HepG2 (cell line): ENCODE measurements around the gene VCPKMT. TPM values are rescaled to one million over a fixed set of nuclear protein-coding genes. Genes with fewer than 3 reads are reported as not detected.

Source experiments
- BCL6 ChIP-seq: IDR thresholded peaks from 2 replicates; pipeline ENCODE4 v1.6.1; 2016; ENCODE audit warnings: missing genetic modification reagents, missing compliant biosample characterization
- EHMT2 ChIP-seq: fragments of 200-600 bp; sonication (generic); IDR thresholded peaks from 2 replicates; pipeline ENCODE4 v1.7.0; 2017; ENCODE audit warnings: antibody characterized with exemption, low read depth, low read length, borderline replicate concordance
- ETS1 ChIP-seq: sonication (generic); formaldehyde crosslinking; IDR thresholded peaks from 2 replicates; pipeline ENCODE4 v1.4.0; 2020; ENCODE audit warnings: missing genetic modification reagents
- FOXO4 ChIP-seq: sonication (generic); formaldehyde crosslinking; conservative IDR thresholded peaks from 2 replicates; pipeline ENCODE4 v1.8.1; 2023; ENCODE audit warnings: missing genetic modification reagents
- FUBP1 ChIP-seq: sonication (generic); formaldehyde crosslinking; IDR thresholded peaks from 2 replicates; pipeline ENCODE4 v1.5.1; 2020; ENCODE audit warnings: missing genetic modification reagents, mild to moderate bottlenecking, borderline replicate concordance
- GABPA ChIP-seq, 2 experiments: IDR thresholded peaks; 2 replicates each; pipeline ENCODE4 v1.6.1; 2011 to 2016; ENCODE audit warnings: low read depth in 2 of 2, low read length in 1 of 2, missing biosample characterization in 1 of 2, missing genetic modification characterization in 1 of 2
- HMGXB4 ChIP-seq, 2 experiments: sonication (generic) in 1 of 2; formaldehyde crosslinking in 1 of 2; IDR thresholded peaks; 2 replicates each; pipeline versions ENCODE4 v1.4.0 to v1.6.1; 2018 to 2020; ENCODE audit warnings: missing genetic modification reagents in 2 of 2, borderline replicate concordance in 1 of 2, low read depth in 1 of 2, mild to moderate bottlenecking in 1 of 2, missing biosample characterization in 1 of 2
- LRRFIP1 ChIP-seq: sonication (generic); formaldehyde crosslinking; conservative IDR thresholded peaks from 2 replicates; pipeline ENCODE4 v1.4.0; 2020; ENCODE audit warnings: missing genetic modification reagents
- MED13 ChIP-seq: sonication (generic); formaldehyde crosslinking; IDR thresholded peaks from 2 replicates; pipeline ENCODE4 v1.5.0; 2020; ENCODE audit warnings: missing genetic modification reagents
- RFXANK ChIP-seq: IDR thresholded peaks from 2 replicates; pipeline ENCODE4 v1.6.1; 2016
- SP140L ChIP-seq: sonication (generic); formaldehyde crosslinking; IDR thresholded peaks from 2 replicates; pipeline ENCODE4 v1.4.0; 2020; ENCODE audit warnings: missing genetic modification reagents, borderline replicate concordance
- TEF ChIP-seq: sonication (generic); formaldehyde crosslinking; IDR thresholded peaks from 2 replicates; pipeline ENCODE4 v1.5.0; 2020; ENCODE audit warnings: missing genetic modification reagents
- TFDP1 ChIP-seq: IDR thresholded peaks from 2 replicates; pipeline ENCODE4 v1.6.1; 2016; ENCODE audit warnings: missing compliant biosample characterization, missing genetic modification reagents, borderline replicate concordance
- ZBTB21 ChIP-seq: sonication (generic); formaldehyde crosslinking; IDR thresholded peaks from 2 replicates; pipeline ENCODE4 v1.4.0; 2020; ENCODE audit warnings: missing genetic modification reagents
- ZNF335 ChIP-seq: sonication (generic); formaldehyde crosslinking; IDR thresholded peaks from 2 replicates; pipeline ENCODE4 v1.4.0; 2020; ENCODE audit warnings: missing genetic modification reagents
- ZNF746 ChIP-seq: sonication (generic); formaldehyde crosslinking; IDR thresholded peaks from 2 replicates; pipeline ENCODE4 v1.8.0; 2022; ENCODE audit warnings: mild to moderate bottlenecking, missing genetic modification reagents
- polyA plus RNA-seq, 8 experiments: library from polyadenylated mRNA; depleted of rRNA in 3 of 8; stranded (reverse) in 7 of 8; unstranded in 1 of 8; fragments of >200 nt; fragmentation: Illumina TruSeq in 4 of 8; extraction: Trizol in 4 of 8; gene quantifications; 2 replicates each; pipeline versions ENCODE4 v1.2.1 to v1.2.3, GENCODE V29; 2011 to 2016; ENCODE audit warnings: low read depth in 4 of 8, missing spikeins in 1 of 8, mixed read lengths in 1 of 8; ENCODE audit not compliant: insufficient read depth in 1 of 8
- total RNA-seq, 5 experiments: library from RNA; depleted of rRNA; stranded (reverse); fragments of >200 nt; fragmentation: Illumina TruSeq; extraction: Trizol; gene quantifications; 2 replicates each; pipeline ENCODE4 v1.2.3, GENCODE V29; 2016; ENCODE audit warnings: low read depth in 1 of 5

The VCPKMT gene
- total and polyA plus RNA-seq, 2 of the 13 experiments (the other 11 are each of a cell fraction or from before 2014, with no cell fraction given), result 3.9 to 5.4 TPM

GRCh38 chr14:50060871-50061663, 55.3 kb downstream of the VCPKMT start (continued):
- TF ChIP-seq TFDP1 (CRISPR knock-in tag), result no peak; the same call in 1 of the 2 replicates
- TF ChIP-seq EHMT2, result no peak
- peak; percentile 31 for TF ChIP-seq BCL6 (CRISPR knock-in tag)
- no peak for TF ChIP-seq FUBP1 (CRISPR knock-in tag)
- no peak for TF ChIP-seq SP140L (CRISPR knock-in tag)
- TF ChIP-seq ETS1 (CRISPR knock-in tag), result 0 out of 2 replicates have a peak, but pooled peaks have one; percentile 31
- TF ChIP-seq ZBTB21 (CRISPR knock-in tag), result no peak
- 0 out of 2 replicates have a peak, but pooled peaks have one; percentile 33 for TF ChIP-seq TEF (CRISPR knock-in tag)
- TF ChIP-seq LRRFIP1 (CRISPR knock-in tag), result no peak
- TF ChIP-seq ZNF746 (CRISPR knock-in tag), result no peak
- peak; percentile 65; the same call in 1 of the 2 replicates for TF ChIP-seq MED13 (CRISPR knock-in tag)
- peak; percentile 10 to 40; a peak in 1 of 4 replicates for TF ChIP-seq HMGXB4 (CRISPR knock-in tag; IDR thresholded peaks at IDR 0.05; ENCODE audit: borderline replicate concordance in 1 of 2, low read depth in 1 of 2)
- no peak for TF ChIP-seq FOXO4 (CRISPR knock-in tag)
- TF ChIP-seq RFXANK (CRISPR knock-in tag), result no peak
- 0 out of 2 replicates have a peak, but pooled peaks have one; percentile 13 for TF ChIP-seq ZNF335 (CRISPR knock-in tag)
- TF ChIP-seq GABPA (IDR thresholded peaks at IDR 0.05; ENCODE audit: low read depth, low read length), result no peak
- TF ChIP-seq GABPA (CRISPR knock-in tag; IDR thresholded peaks at IDR 0.05; ENCODE audit: low read depth), result peak; percentile 38; the same call in 1 of the 2 replicates
